Calu3 (cell line): ENCODE measurements around the gene ZNF428. TPM values are rescaled to one million over a fixed set of nuclear protein-coding genes. Genes with fewer than 3 reads are reported as not detected.

ENCODE experiments used
- BruUV-seq: library from RNA; stranded (reverse); fragments of 400-500 nt; replicated peaks from 2 replicates; lab custom pipeline; 2021; lab: Mats Ljungman, UMichigan
- CTCF ChIA-PET: fragments of 300-600 bp; sonication (Branson Sonifier 250); formaldehyde crosslinking; loops from one replicate; lab custom pipeline; 2022; ENCODE audit warnings: antibody characterized with exemption; lab: Charles Lee
- DNase-seq: peaks from one replicate; pipeline ENCODE4 v3.0.0; 2022
- H3K27ac Mint-ChIP-seq: one replicate; pipeline ENCODE4 v1.8.0; 2022; ENCODE audit warnings: mixed read lengths; ENCODE audit not compliant: unreplicated experiment
- H3K27me3 Mint-ChIP-seq: one replicate; pipeline ENCODE4 v1.8.0; 2022; ENCODE audit warnings: mixed read lengths; ENCODE audit not compliant: unreplicated experiment
- H3K36me3 Mint-ChIP-seq: one replicate; pipeline ENCODE4 v1.8.0; 2022; ENCODE audit warnings: mild to moderate bottlenecking, moderate library complexity, mixed read lengths; ENCODE audit not compliant: insufficient read depth, unreplicated experiment
- H3K4me1 Mint-ChIP-seq: one replicate; pipeline ENCODE4 v1.8.0; 2022; ENCODE audit warnings: mild to moderate bottlenecking, low read depth, mixed read lengths; ENCODE audit not compliant: unreplicated experiment
- H3K4me3 Mint-ChIP-seq: one replicate; pipeline ENCODE4 v1.8.0; 2022; ENCODE audit warnings: mild to moderate bottlenecking, low read depth, moderate library complexity, mixed read lengths; ENCODE audit not compliant: unreplicated experiment
- H3K9me3 Mint-ChIP-seq: one replicate; pipeline ENCODE4 v1.8.0; 2022; ENCODE audit warnings: low read depth, mixed read lengths; ENCODE audit not compliant: unreplicated experiment
- CTCF ChIP-seq: fragments of 200-600 bp; IDR thresholded peaks from one replicate; pipeline ENCODE4 v1.8.0; 2022; ENCODE audit warnings: antibody characterized with exemption; ENCODE audit not compliant: unreplicated experiment
- intact Hi-C: fragments of 100-400 bp; cut with micrococcal nuclease; formaldehyde crosslinking; loops from one replicate; pipeline ENCODE4 v1.10.0; 2022; ENCODE audit not compliant: unreplicated experiment
- total RNA-seq: library from RNA; stranded (reverse); gene quantifications from 2 replicates; pipeline ENCODE4 v1.2.3, GENCODE V29; 2022

ZNF428 gene
- total RNA-seq, 1 experiment from 2014 or later, result 32.8 TPM

GRCh38 chr19:43581467-43581866 is 38.0 kb downstream of the ZNF428 start:
- DNase-seq, result no peak
- no peak overlapping the region for H3K4me3 Mint-ChIP-seq
- no TSS peak for BruUV-seq
- intact Hi-C loops, result no loop called here
- CTCF ChIA-PET, result no interaction called here
- no peaks in the 10 kb centered on the region for H3K36me3 Mint-ChIP-seq
- H3K9me3 Mint-ChIP-seq, result no peaks in the 10 kb centered on the region
- H3K27ac Mint-ChIP-seq, result no peak overlapping the region
- peaks cover 10% of the 10 kb centered on the region for H3K4me1 Mint-ChIP-seq
- peaks cover 14% of the 10 kb centered on the region for H3K27me3 Mint-ChIP-seq
- TF ChIP-seq CTCF, result no peak

GRCh38 chr19:43578787-43579186 is 40.6 kb downstream of the ZNF428 start:
- Mint-ChIP-seq H3K9me3 (no peaks in the 10 kb centered on the region), H3K27me3 (peaks cover 14% of the 10 kb centered on the region), H3K36me3 (peaks cover 12% of the 10 kb centered on the region), H3K4me3 (no peak overlapping the region), H3K4me1 (no peaks in the 10 kb centered on the region), H3K27ac (no peak overlapping the region)
- no TSS peak for BruUV-seq
- intact Hi-C loops, result no loop called here
- CTCF ChIA-PET, result interaction anchor here (0.6 kb wide), 1 partner anchor 17 kb away, joined by 5 read pairs; no protein-coding TSS in a partner anchor
- TF ChIP-seq CTCF, result no peak
- DNase-seq, result no peak

GRCh38 chr19:43575955-43576878 is 43.2 kb downstream of the ZNF428 start:
- peak overlapping the region; percentile 98 for H3K4me3 Mint-ChIP-seq
- BruUV-seq, result no TSS peak
- no peaks in the 10 kb centered on the region for H3K9me3 Mint-ChIP-seq
- intact Hi-C loops, result no loop called here
- no peak for TF ChIP-seq CTCF
- DNase-seq, result no peak
- H3K36me3 Mint-ChIP-seq, result peaks cover 13% of the 10 kb centered on the region
- no peaks in the 10 kb centered on the region for H3K4me1 Mint-ChIP-seq
- CTCF ChIA-PET, result no interaction called here
- peak overlapping the region; percentile 95 for H3K27ac Mint-ChIP-seq
- H3K27me3 Mint-ChIP-seq, result peaks cover 14% of the 10 kb centered on the region

GRCh38 chr19:43575156-43575950 is 44.1 kb downstream of the ZNF428 start, which contains the start of the genes PINLYP and XRCC1:
PINLYP (plus strand) TSS chr19:43575801; CDS start chr19:43577192, 1,391 bp downstream.
XRCC1 (minus strand) TSS chr19:43575527; CDS start chr19:43575458, 69 bp downstream.
- BruUV-seq, result no TSS peak
- Mint-ChIP-seq H3K9me3 (no peaks in the 10 kb centered on the region), H3K27me3 (peaks cover 14% of the 10 kb centered on the region), H3K27ac (peak within 1 kb of the TSS; percentile 95), H3K36me3 (peaks cover 17% of the 10 kb centered on the region), H3K4me1 (no peaks in the 10 kb centered on the region), H3K4me3 (peak within 1 kb of the TSS; percentile 98)
- CTCF ChIA-PET, result interaction anchor here (0.7 kb wide), 1 partner anchor 21 kb away, joined by 3 read pairs; the partner anchor contains the start of genes IRGQ and ZNF576
- DNase-seq, result peak; percentile 98
- TF ChIP-seq CTCF, result no peak
- intact Hi-C loops, result no loop called here
